ENCODE data around the gene PTGER4. TPM values are rescaled to one million over a fixed set of nuclear protein-coding genes. Genes with fewer than 3 reads are reported as not detected.
"Not testable (repeated sequence)": the region's sequence is repeated elsewhere in the genome, so short reads cannot be mapped to it uniquely, and the experiment has no call there.

PTGER4 gene
- total RNA-seq, 1 experiment from 2014 or later = 15.7 TPM

- POLR2A ChIA-PET (ENCODE audit: unreplicated experiment); H3K79me2 ChIP-seq (ENCODE audit: low read depth); H3K4me1 ChIP-seq (replicated peaks; ENCODE audit: insufficient read depth); H3K9me2 ChIP-seq (ENCODE audit: insufficient read depth); intact Hi-C loops (cut with micrococcal nuclease; ENCODE audit: unreplicated experiment); H3F3A ChIP-seq (ENCODE audit: insufficient read depth, low read depth); H3K4me2 ChIP-seq; H2AFZ ChIP-seq; H3K27me3 ChIP-seq (ENCODE audit: insufficient read depth, low read depth); BruUV-seq (replicated peaks); DNase-seq; CTCF ChIA-PET; H3K27ac ChIP-seq; H4K20me1 ChIP-seq (ENCODE audit: insufficient read depth); H3K4me3 ChIP-seq; H3K36me3 ChIP-seq (ENCODE audit: low read depth): not testable (repeated sequence)
- H3K9me3 ChIP-seq (ENCODE audit: insufficient read depth, low read depth) = peaks cover 11% of the 10 kb centered on the region
Measured at GRCh38 chr5:40710575-40710974, 30.9 kb downstream of the PTGER4 start.

DNA sequence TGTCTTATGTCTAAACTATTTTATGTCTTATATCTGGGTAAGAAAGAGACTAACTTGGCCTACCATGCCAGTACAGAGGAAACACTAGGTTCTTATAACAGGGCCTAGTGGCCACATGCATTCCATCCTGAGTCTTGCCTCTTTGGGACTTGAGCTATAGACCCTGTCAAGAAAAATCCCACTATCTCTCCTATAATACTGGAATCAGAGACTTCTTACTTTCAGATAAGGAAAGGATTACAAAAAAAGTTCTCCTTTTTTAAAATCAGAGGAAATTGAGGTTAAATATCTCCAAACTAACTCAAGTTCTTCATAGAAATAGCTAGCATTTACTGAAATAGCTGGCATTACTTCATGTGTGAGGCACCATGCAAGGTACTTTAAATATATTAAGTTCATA is 34.3 kb downstream of the PTGER4 start:
- ChIA-PET POLR2A (ENCODE audit: unreplicated experiment) (interaction anchor here (0.5 kb wide), 1 partner anchor 511 kb away, joined by 6 read pairs; no protein-coding TSS in a partner anchor), CTCF (interaction anchor here (0.6 to 1.2 kb wide), 2 partner anchors 24 to 1559 kb away, joined by 3 to 7 read pairs; no protein-coding TSS in a partner anchor)
- no TSS peak for BruUV-seq (replicated peaks)

DNA sequence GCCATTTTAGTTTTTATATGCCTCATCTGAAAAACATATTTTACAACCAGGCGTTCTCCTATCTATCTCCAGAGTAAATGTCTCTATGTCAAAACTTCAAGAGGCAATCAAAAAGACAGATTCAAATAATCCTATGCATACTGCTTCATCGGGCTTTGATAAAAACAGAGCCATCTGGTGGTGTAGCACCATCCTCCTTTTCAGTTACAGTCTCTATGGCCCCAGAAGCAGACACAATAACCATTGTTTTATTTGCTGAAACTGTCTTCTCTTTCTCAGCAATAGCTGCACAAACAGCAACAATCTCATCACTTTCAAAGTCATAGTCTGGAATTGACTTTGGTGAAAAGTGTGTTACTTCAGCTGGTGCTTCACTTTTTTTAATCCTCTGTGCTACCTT is 36.3 kb downstream of the PTGER4 start:
- H2AFZ ChIP-seq = no peak overlapping the region

More for the DNA sequence above, 34.3 kb downstream of the PTGER4 start:
- Histone ChIP-seq H3F3A (ENCODE audit: insufficient read depth, low read depth) (no peaks in the 10 kb centered on the region), H3K4me1 (replicated peaks; ENCODE audit: insufficient read depth) (peaks cover 17% of the 10 kb centered on the region), H4K20me1 (ENCODE audit: insufficient read depth) (0 out of 2 replicates have a peak, but pooled peaks cover 3% of the 10 kb centered on the region), H3K9me3 (ENCODE audit: insufficient read depth, low read depth) (peaks cover 5% of the 10 kb centered on the region; the same call in 1 of the 2 replicates), H3K36me3 (ENCODE audit: low read depth) (0 out of 2 replicates have a peak, but pooled peaks cover 4% of the 10 kb centered on the region), H3K9me2 (ENCODE audit: insufficient read depth) (no peaks in the 10 kb centered on the region; the same call in 1 of the 2 replicates), H2AFZ (no peak overlapping the region), H3K27ac (no peak overlapping the region), H3K4me2 (no peak overlapping the region), H3K79me2 (ENCODE audit: low read depth) (no peaks in the 10 kb centered on the region), H3K27me3 (ENCODE audit: insufficient read depth, low read depth) (no peaks in the 10 kb centered on the region), H3K4me3 (no peak overlapping the region)
- no peak for TF ChIP-seq EZH2 (IDR thresholded peaks at IDR 0.05; ENCODE audit: low read depth)
- no peak for TF ChIP-seq CTCF (conservative IDR thresholded peaks at IDR 0.05)
- no peak for DNase-seq
- intact Hi-C loops (cut with micrococcal nuclease; ENCODE audit: unreplicated experiment) = no loop called here

More for the DNA sequence above, 36.3 kb downstream of the PTGER4 start:
- ChIA-PET POLR2A (ENCODE audit: unreplicated experiment) (no interaction called here), CTCF (no interaction called here)
- no peak overlapping the region for H3K27ac ChIP-seq
- H3K4me1 ChIP-seq (replicated peaks; ENCODE audit: insufficient read depth) = peaks cover 17% of the 10 kb centered on the region
- intact Hi-C loops (cut with micrococcal nuclease; ENCODE audit: unreplicated experiment) = no loop called here
- peaks cover 5% of the 10 kb centered on the region; the same call in 1 of the 2 replicates for H3K9me3 ChIP-seq (ENCODE audit: insufficient read depth, low read depth)
- no peaks in the 10 kb centered on the region for H3K27me3 ChIP-seq (ENCODE audit: insufficient read depth, low read depth)
- 0 out of 2 replicates have a peak, but pooled peaks cover 3% of the 10 kb centered on the region for H4K20me1 ChIP-seq (ENCODE audit: insufficient read depth)
- TF ChIP-seq CTCF (conservative IDR thresholded peaks at IDR 0.05) (no peak), EZH2 (IDR thresholded peaks at IDR 0.05; ENCODE audit: low read depth) (no peak)
- DNase-seq = no peak
- no peak overlapping the region for H3K4me2 ChIP-seq
- no peaks in the 10 kb centered on the region; the same call in 1 of the 2 replicates for H3K9me2 ChIP-seq (ENCODE audit: insufficient read depth)
- H3K36me3 ChIP-seq (ENCODE audit: low read depth) = 0 out of 2 replicates have a peak, but pooled peaks cover 4% of the 10 kb centered on the region
- no peaks in the 10 kb centered on the region for H3F3A ChIP-seq (ENCODE audit: insufficient read depth, low read depth)
- H3K79me2 ChIP-seq (ENCODE audit: low read depth) = no peaks in the 10 kb centered on the region
- no TSS peak for BruUV-seq (replicated peaks)
- no peak overlapping the region for H3K4me3 ChIP-seq

All from PC-9 (cell line).